T47D (cell line): ENCODE measurements around the gene CFAP210.
A peak's percentile ranks its signal among the peaks of the same experiment; 100 is the strongest.

ENCODE experiments used
- DNase-seq, 2 experiments: peaks; one replicate each; pipeline versions ENCODE4 v3.0.0 to v3.0.0-alpha.2; 2011 to 2012; ENCODE audit warnings: low read depth in 1 of 2, low spot score in 1 of 2
- JUND ChIP-seq: IDR thresholded peaks from 2 replicates; pipeline ENCODE4 v1.6.1; 2012; ENCODE audit warnings: low read depth
- in situ Hi-C: cut with HindIII; loops from 2 replicates; pipeline ENCODE4 v1.10.0; 2016; ENCODE audit warnings: low sequenced_read_pairs, low pct_unique_long_range_greater_than_20kb

The CFAP210 gene

DNA sequence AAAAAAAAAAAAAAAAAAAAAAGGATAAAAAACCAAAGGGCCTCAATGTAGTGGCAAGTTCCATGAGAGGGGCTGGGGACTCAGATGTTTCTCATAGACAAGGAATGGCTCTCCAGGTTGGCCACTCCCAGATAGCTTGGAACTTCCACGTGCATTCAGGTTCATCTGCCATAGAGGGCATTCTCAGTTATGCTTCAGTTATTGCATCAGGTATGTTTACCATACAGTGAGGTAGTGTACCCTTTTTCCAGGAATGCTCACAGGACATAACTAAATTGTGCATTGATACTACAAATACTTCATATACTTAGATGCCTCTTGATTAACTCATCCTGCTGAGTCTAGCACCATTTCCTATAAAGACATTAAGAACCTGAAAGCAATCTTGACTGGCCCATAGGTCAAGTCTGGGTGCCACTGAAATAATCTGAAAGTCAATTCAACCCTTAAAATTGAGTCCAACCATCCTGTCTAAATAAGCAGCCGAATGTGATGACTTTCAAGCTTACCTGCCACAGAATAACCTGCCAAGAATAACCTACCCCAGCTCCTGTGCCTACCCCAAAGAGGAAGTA lies 24.8 kb upstream of the CFAP210 start:
- no peak for TF ChIP-seq JUND
- no peak for DNase-seq
- in situ Hi-C loops: no loop called here

DNA sequence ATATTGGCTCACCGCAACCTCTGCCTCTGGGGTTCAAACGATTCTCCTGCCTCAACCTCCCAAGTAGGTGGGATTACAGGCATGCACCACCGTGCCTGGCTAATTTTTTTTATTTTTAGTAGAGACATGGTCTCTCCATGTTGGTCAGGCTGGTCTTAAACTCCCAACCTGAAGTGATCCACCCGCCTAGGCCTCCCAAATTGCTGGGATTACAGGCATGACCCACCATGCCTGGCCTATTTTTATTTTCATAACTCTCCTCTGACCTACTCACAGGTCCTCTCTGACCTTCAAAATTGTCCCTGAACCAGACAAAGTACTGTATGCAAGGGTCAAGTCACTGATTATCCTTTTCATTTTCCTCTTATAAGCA lies 23.5 kb upstream of the CFAP210 start:
- no peak for DNase-seq
- in situ Hi-C loops: no loop called here
- no peak for TF ChIP-seq JUND

DNA sequence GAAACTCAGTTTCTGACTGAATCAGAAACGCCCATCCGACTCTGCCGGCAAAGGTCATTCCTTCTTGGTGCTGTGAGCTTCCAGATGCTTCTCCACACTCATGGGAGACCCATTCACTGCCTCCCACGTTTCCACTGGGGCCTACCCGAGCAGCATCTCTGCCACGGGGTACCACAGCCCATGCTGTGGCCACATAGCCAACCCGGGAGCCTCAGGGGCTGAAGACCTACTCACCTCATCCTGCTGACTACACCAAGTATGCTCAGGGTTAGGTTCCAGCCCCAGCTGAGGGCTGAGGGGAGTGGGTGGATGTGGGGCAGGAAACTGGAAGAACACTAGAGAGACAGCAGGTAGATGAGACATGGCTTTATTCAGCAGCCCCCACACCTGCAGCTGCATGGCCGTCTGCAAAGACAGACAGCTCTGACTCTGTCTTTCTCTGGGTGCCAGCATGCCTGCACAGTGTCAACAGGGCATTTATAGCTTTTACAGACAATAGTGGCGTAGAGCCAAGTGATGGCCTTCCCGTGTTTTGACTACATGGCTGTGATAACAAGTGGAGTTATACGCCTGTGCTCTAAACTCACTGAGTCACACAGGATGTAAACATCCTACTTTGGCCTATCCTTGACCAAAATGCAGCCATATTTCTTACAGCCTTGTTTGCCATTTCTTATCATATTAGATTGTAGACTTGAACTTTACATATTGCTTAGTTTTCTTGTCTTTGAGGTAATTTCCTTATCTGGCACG lies 22.9 kb upstream of the CFAP210 start:
- no peak for DNase-seq
- no peak for TF ChIP-seq JUND

DNA sequence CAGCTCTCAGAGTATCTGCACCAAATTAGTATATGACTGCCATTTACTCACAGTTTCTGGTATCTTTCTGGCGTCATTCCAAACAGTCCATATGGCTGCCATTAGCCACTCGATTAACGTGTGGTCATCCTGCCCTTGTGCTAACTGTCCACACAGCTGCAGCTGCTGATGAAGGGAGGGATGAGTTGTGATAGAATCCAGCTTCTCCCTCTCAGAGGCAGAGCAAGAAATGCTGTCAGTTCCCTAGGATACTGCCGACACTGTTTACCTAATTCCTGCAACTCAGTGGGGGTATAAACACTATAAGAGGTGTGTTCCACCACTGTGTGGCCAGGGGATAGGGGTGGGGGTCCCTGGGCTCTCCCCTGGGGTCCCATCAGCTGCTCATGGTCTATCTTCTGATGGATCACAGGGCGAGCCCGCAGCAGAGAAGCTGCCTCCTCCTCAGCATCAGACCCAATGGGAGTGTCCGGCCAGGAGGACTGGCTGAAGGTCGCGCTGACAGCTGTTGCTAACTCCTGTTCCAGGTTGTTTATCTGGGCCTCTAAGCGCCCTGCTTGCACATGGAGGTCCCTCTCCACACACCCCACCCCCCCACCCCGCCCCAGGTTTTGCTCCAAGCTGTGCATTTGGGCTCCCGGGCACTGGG lies 22.2 kb upstream of the CFAP210 start:
- no peak for DNase-seq
- no peak for TF ChIP-seq JUND
- in situ Hi-C loops: no loop called here

More for the DNA sequence above, 22.9 kb upstream of the CFAP210 start:
- in situ Hi-C loops: no loop called here

GRCh38 chr2:169715379-169716237 lies 21.4 kb upstream of the CFAP210 start:
- DNase-seq: peak in 1 of 2 experiments; percentile 61
- in situ Hi-C loops: no loop called here
- TF ChIP-seq JUND: no peak

- no peak for DNase-seq
- in situ Hi-C loops: no loop called here
- no peak for TF ChIP-seq JUND
Measured at GRCh38 chr2:169714699-169715098, 20.5 kb upstream of the CFAP210 start.

- in situ Hi-C loops: no loop called here
- DNase-seq: no peak
- no peak for TF ChIP-seq JUND
Measured at GRCh38 chr2:169713331-169713730, 19.1 kb upstream of the CFAP210 start.

DNA sequence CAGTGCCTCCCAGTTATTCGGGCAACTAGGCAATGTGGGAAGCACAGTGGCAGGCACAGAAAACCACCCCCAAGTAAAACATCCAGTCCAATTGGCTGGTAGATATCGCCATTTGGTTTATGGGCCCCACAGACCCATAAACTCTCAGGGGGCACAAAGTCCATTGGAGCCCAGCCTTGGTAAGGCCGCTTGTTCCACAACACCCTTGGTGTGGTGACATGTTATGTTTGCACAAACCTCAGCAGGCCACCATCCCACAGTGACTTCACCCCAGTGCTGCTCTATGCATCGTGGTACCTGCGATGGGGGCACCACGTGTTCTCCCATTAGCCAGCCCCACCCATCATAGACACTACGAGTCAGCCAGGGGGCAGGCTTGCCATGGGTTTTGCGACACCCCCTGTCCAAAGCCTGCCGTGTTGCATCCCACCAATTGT lies 18.6 kb upstream of the CFAP210 start:
- in situ Hi-C loops: no loop called here
- DNase-seq: no peak
- TF ChIP-seq JUND: no peak

DNA sequence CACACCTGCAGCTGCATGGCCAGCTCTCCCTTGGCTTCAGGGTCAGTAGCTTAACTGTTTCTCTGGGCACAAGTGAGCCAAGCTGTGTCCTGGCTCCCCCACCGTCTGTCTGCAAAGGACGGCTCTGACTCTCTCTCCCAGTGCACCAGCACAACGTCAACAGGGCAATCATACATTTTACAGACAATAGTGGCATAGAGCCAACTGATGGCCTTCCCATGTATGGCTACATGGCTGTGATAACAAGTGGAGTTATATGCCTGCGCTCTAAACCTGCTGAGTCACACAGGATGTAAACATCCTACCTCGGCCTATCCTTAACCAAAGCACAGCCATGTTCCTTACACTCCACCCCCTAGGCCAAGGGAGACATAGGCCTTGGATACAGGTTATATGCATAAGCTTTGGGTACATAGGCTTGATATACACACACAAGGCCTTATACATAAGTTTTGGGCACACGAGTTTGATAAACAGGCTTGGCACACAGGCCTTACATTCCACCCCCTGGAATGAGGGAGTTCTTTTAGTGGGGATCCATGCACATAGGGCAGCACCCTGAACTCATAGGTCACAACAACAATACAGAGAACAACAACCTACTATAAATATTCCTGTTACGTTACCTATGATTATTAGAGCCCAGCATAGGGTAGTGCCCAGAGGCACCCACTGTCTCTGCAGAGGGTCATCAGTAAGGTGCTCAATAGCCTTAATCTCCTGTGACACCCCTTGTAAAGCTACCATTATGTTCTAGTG lies 17.7 kb upstream of the CFAP210 start:
- in situ Hi-C loops: no loop called here
- DNase-seq: no peak
- TF ChIP-seq JUND: no peak

- in situ Hi-C loops: no loop called here
- TF ChIP-seq JUND: no peak
- DNase-seq: no peak
Measured at GRCh38 chr2:169709981-169710380, 15.8 kb upstream of the CFAP210 start.

- no peak for DNase-seq
- no peak for TF ChIP-seq JUND
- in situ Hi-C loops: no loop called here
Measured at GRCh38 chr2:169709331-169709730, 15.1 kb upstream of the CFAP210 start.

DNA sequence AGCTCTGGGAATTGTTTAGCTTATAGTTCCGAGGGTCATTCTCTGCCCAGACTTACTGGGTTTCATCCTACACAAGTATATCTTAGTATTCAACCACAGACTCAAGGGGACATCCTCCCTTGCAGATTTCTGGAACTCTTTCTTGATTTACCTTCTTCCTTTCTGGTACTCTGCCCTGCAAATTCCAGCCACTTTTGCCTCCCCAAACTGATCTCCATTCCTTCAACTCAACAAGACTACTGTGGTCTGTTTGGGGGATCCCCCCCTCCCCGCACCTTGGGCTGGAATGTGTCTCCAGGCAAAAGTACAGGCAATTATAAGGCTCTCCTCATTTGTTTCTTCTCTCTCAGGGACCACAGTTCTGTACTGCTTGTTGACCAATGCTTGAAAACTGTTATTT lies 13.4 kb upstream of the CFAP210 start:
- TF ChIP-seq JUND: no peak
- DNase-seq: no peak

More for the DNA sequence above, 13.4 kb upstream of the CFAP210 start:
- in situ Hi-C loops: no loop called here
